IMR-90 (cell line): ENCODE data around the gene TGOLN2. TPM values are rescaled to one million over a fixed set of nuclear protein-coding genes. Genes with fewer than 3 reads are reported as not detected.
"Not testable (repeated sequence)": the region's sequence is repeated elsewhere in the genome, so short reads cannot be mapped to it uniquely, and the experiment has no call there.

ENCODE experiments used
- ATAC-seq: fragments of 200-7000 bp; cut with Tn5 transposase; 2 replicates; pipeline ENCODE4 v1.9.1; 2020; ENCODE audit warnings: low read depth, mild to moderate bottlenecking, moderate library complexity
- BruUV-seq: library from RNA; stranded (reverse); fragments of 400-500 nt; replicated peaks from 2 replicates; lab custom pipeline; 2021; lab: Mats Ljungman, UMichigan
- CTCF ChIA-PET: fragments of 300-600 bp; formaldehyde crosslinking; extraction: SDS; loops from one replicate; lab custom pipeline; 2021; ENCODE audit warnings: antibody characterized with exemption; lab: Yijun Ruan, JAX
- POLR2A ChIA-PET: fragments of 300-600 bp; sonication (Branson Sonifier 250); formaldehyde crosslinking; loops from one replicate; lab custom pipeline; 2022; ENCODE audit warnings: antibody characterized with exemption; ENCODE audit not compliant: unreplicated experiment; lab: Charles Lee
- DNase-seq: peaks from one replicate; pipeline ENCODE4 v3.0.0; 2013
- H2AFZ ChIP-seq: replicated peaks from 2 replicates; pipeline ENCODE3; 2013; ENCODE audit warnings: low read length, mild to moderate bottlenecking; ENCODE audit not compliant: poor library complexity
- H2AK5ac ChIP-seq: 2 replicates; pipeline ENCODE4 v1.6.1; 2013; ENCODE audit warnings: low read depth, low read length, inconsistent platforms
- H2AK9ac ChIP-seq: replicated peaks from 2 replicates; pipeline ENCODE3; 2013; ENCODE audit warnings: mild to moderate bottlenecking, low read depth, low read length, moderate library complexity; ENCODE audit not compliant: poor library complexity
- H2BK120ac ChIP-seq: 2 replicates; pipeline ENCODE4 v1.6.1; 2013; ENCODE audit warnings: low read depth, low read length, inconsistent platforms
- H2BK15ac ChIP-seq: 3 replicates; pipeline ENCODE4 v1.6.1; 2013; ENCODE audit warnings: low read depth, low read length, inconsistent platforms
- H2BK20ac ChIP-seq: 2 replicates; pipeline ENCODE4 v1.6.1; 2013; ENCODE audit warnings: low read depth, mild to moderate bottlenecking, inconsistent platforms, low read length, moderate library complexity
- H2BK5ac ChIP-seq: 2 replicates; pipeline ENCODE4 v1.6.1; 2013; ENCODE audit warnings: mild to moderate bottlenecking, low read depth, low read length, inconsistent platforms; ENCODE audit not compliant: poor library complexity, severe bottlenecking
- H3K14ac ChIP-seq: replicated peaks from 2 replicates; pipeline ENCODE4 v1.6.1; 2013; ENCODE audit warnings: low read depth, low read length, inconsistent platforms
- H3K18ac ChIP-seq: 2 replicates; pipeline ENCODE4 v1.6.1; 2013; ENCODE audit warnings: low read depth, low read length, control low read depth
- H3K23ac ChIP-seq: 2 replicates; pipeline ENCODE4 v1.6.1; 2013; ENCODE audit warnings: low read depth, low read length, inconsistent platforms
- H3K27ac ChIP-seq: 2 replicates; pipeline ENCODE4 v1.5.1; 2013; ENCODE audit warnings: mild to moderate bottlenecking, control low read depth, low read length; ENCODE audit not compliant: insufficient read depth
- H3K27me3 ChIP-seq: 2 replicates; pipeline ENCODE4 v1.6.1; 2013; ENCODE audit warnings: low read length; ENCODE audit not compliant: control insufficient read depth, insufficient read depth
- H3K36me3 ChIP-seq: 2 replicates; pipeline ENCODE4 v1.6.1; 2013; ENCODE audit warnings: low read length, mixed read lengths; ENCODE audit not compliant: control insufficient read depth, insufficient read depth
- H3K4ac ChIP-seq: 2 replicates; pipeline ENCODE4 v1.6.1; 2013; ENCODE audit warnings: low read depth, low read length, inconsistent platforms
- H3K4me1 ChIP-seq: 2 replicates; pipeline ENCODE4 v1.6.1; 2013; ENCODE audit warnings: low read length, mixed read lengths; ENCODE audit not compliant: control insufficient read depth, insufficient read depth
- H3K4me2 ChIP-seq: 2 replicates; pipeline ENCODE4 v1.6.1; 2013; ENCODE audit warnings: low read depth, mild to moderate bottlenecking, control low read depth, low read length, moderate library complexity
- H3K4me3 ChIP-seq: 2 replicates; pipeline ENCODE4 v1.5.1; 2013; ENCODE audit warnings: low read depth, mild to moderate bottlenecking, control low read depth, low read length, moderate library complexity; ENCODE audit not compliant: insufficient read depth
- H3K56ac ChIP-seq: 2 replicates; pipeline ENCODE4 v1.6.1; 2013; ENCODE audit warnings: low read length, inconsistent platforms; ENCODE audit not compliant: insufficient read depth; ENCODE audit errors: extremely low read depth
- H3K79me1 ChIP-seq, 2 experiments: 2 replicates each; pipeline ENCODE4 v1.6.1; 2013; ENCODE audit warnings: low read length in 2 of 2, inconsistent platforms in 1 of 2, low read depth in 1 of 2
- H3K9ac ChIP-seq: 2 replicates; pipeline ENCODE4 v1.6.1; 2013; ENCODE audit warnings: low read depth, low read length, control low read depth
- H3K9me1 ChIP-seq: 2 replicates; pipeline ENCODE4 v1.6.1; 2013; ENCODE audit warnings: low read length, inconsistent platforms; ENCODE audit not compliant: insufficient read depth
- H3K9me3 ChIP-seq: 2 replicates; pipeline ENCODE4 v1.6.1; 2013; ENCODE audit warnings: low read length; ENCODE audit not compliant: control insufficient read depth, insufficient read depth
- H4K20me1 ChIP-seq: 2 replicates; pipeline ENCODE4 v1.6.1; 2013; ENCODE audit warnings: low read length, inconsistent platforms; ENCODE audit not compliant: insufficient read depth
- H4K5ac ChIP-seq: 2 replicates; pipeline ENCODE4 v1.6.1; 2013; ENCODE audit warnings: mild to moderate bottlenecking, low read depth, low read length, control low read depth
- H4K8ac ChIP-seq, 2 experiments: 2 replicates each; pipeline ENCODE4 v1.6.1; 2013; ENCODE audit warnings: low read depth in 2 of 2, low read length in 2 of 2, control low read depth in 1 of 2, inconsistent platforms in 1 of 2
- H4K91ac ChIP-seq: 2 replicates; pipeline ENCODE4 v1.6.1; 2013; ENCODE audit warnings: low read depth, low read length, inconsistent platforms; ENCODE audit not compliant: insufficient read depth
- WGBS, 2 experiments: methylation state at CpG; one replicate each; pipeline versions ENCODE4 v1.1.5 to v1.1.7; 2013; ENCODE audit warnings: missing lambda C conversion rate in 2 of 2; ENCODE audit not compliant: insufficient read length in 1 of 2; ENCODE audit errors: extremely low coverage in 2 of 2; 5-methylcytosine and 5-hydroxymethylcytosine counted together
- dilution Hi-C: fragments of 300-500 bp; cut with HindIII; formaldehyde crosslinking; loops from one replicate; pipeline ENCODE4 v1.14.3; 2018; ENCODE audit warnings: low sequenced_read_pairs; ENCODE audit not compliant: unreplicated experiment
- in situ Hi-C: fragments of 300-500 bp; cut with MboI; formaldehyde crosslinking; loops from 3 replicates; pipeline ENCODE4 v1.14.3; 2019; ENCODE audit warnings: low sequenced_read_pairs, inconsistent platforms, mixed read lengths
- intact Hi-C: fragments of 100-400 bp; cut with micrococcal nuclease; formaldehyde crosslinking; loops from 2 replicates; pipeline ENCODE4 v1.10.0; 2022
- polyA plus RNA-seq, 3 experiments: library from polyadenylated mRNA; depleted of rRNA; stranded (reverse); fragments of >200 nt; gene quantifications; 2 replicates each; pipeline ENCODE4 v1.2.3, GENCODE V29; 2012; ENCODE audit warnings: low replicate concordance in 1 of 3
- total RNA-seq: library from RNA; depleted of rRNA; stranded (reverse); fragments of >200 nt; gene quantifications from 2 replicates; pipeline ENCODE4 v1.2.3, GENCODE V29; 2012

The TGOLN2 gene
- total and polyA plus RNA-seq, 2 of the 4 experiments (the other 2 are of a cell fraction) = 57.7 to 92.3 TPM

GRCh38 chr2:85343207-85343895 is 15.6 kb upstream of the TGOLN2 start:
- BruUV-seq, POLR2A ChIA-PET: not testable (repeated sequence)
- intact Hi-C loops = loop anchor here (2.0 kb wide), 1 partner anchor 27 kb away; no protein-coding TSS in a partner anchor

More at GRCh38 chr2:85343207-85343895, 15.6 kb upstream of the TGOLN2 start:
- ATAC-seq, H3K9me1 ChIP-seq, H4K91ac ChIP-seq, H2BK5ac ChIP-seq, in situ Hi-C loops, H3K23ac ChIP-seq, H3K4me1 ChIP-seq, H3K4me2 ChIP-seq, H3K4ac ChIP-seq, H4K5ac ChIP-seq, H3K27me3 ChIP-seq, H4K8ac ChIP-seq, H3K4me3 ChIP-seq, H2AFZ ChIP-seq, H3K9ac ChIP-seq, H4K20me1 ChIP-seq, H2BK120ac ChIP-seq, CTCF ChIA-PET, H2AK9ac ChIP-seq, H2BK15ac ChIP-seq, H2BK20ac ChIP-seq, dilution Hi-C loops, H3K56ac ChIP-seq, H2AK5ac ChIP-seq, H3K14ac ChIP-seq, H3K9me3 ChIP-seq, H3K79me1 ChIP-seq, H3K27ac ChIP-seq, H3K18ac ChIP-seq, DNase-seq: not testable (repeated sequence)
- peaks cover 30% of the 10 kb centered on the region for H3K36me3 ChIP-seq
- 93% methylated on average over 4 of the region's 10 CpGs; no CpG with 5 or more reads in 1 of the 2 experiments for WGBS, 2 experiments
